ENCODE measurements around the gene KAT7.

Gene KAT7

DNA sequence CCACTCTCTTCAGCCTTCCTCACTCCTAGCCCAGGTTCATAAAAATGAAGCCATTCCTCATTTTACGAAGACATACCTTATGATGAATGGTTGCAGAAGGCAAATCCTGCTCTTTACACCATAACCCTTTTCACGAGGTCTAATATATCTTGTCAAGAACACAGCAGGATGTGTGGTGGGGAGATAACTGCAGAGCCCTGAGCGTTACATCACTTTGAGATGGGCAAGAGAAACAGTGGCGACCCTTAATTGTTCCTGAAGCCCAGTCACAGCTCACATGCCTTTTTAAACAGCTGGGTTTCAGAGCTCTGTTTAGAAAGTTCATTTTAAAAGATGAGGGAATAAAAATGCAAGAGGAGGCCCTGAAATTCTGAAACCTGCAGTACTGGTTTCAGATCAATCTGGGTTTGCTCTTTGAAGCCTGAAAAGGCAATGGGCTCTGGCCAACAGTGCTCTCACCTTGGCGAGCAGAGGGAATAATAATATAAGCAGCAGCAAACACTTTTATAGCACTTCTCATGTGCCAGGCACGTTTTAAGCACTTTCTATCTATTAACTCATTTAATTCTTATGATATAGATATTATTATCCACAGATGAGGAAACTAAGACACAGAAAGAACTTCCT is 27.4 kb upstream of the KAT7 start:
- H3K4me1 ChIP-seq (ENCODE audit: control insufficient read depth, insufficient read depth, low read length, unreplicated experiment): peaks cover 3% of the 10 kb centered on the region
- H3K27ac ChIP-seq (ENCODE audit: low read depth, low read length): no peak overlapping the region
- no peaks in the 10 kb centered on the region for H3K36me3 ChIP-seq (ENCODE audit: insufficient read depth, low read length)
- H2AFZ ChIP-seq (ENCODE audit: low read length, unreplicated experiment): no peak overlapping the region
- H3K27me3 ChIP-seq (ENCODE audit: insufficient read depth, low read length): peaks cover 41% of the 10 kb centered on the region
- no peaks in the 10 kb centered on the region for H3K79me2 ChIP-seq (ENCODE audit: control insufficient read depth, insufficient read depth, low read length, unreplicated experiment)
- no peak overlapping the region for H3K4me3 ChIP-seq (ENCODE audit: low read depth, low read length)

DNA sequence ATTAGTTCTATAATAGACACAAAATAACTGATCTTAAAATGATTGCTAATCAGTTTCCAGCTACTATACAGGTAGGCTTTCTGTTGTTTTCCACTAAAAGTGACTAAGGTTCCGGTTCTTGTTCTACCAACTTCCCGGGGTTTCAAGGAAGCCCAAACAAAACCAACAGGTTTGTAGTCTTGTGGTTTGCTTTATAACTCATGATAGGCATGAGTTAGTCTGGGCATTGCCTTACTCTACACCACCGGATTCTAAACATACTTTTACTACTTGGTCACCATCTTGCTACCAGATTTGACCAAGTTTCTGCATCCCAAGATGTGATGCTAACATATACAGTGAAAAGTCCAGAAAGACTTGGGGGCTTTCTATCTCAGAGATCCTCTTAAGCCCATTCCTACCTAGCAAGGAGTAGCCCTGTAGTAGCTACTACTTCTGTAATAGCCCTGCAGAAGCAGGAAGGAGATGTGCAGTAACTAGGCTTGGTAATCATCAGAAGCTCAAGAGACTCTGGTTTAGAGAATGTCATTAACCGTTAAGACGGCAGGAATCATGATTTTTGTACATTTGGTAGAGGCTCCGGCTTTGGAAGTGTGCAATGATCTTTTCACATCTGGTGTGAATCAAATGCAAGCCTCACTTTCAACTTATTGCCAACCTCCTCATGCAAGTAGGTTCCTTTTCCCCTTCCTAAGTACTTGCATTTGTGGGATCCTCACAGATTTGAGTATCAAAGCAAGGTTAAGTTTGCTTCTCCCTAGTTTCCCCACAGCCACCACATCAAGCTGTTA is 26.1 kb upstream of the KAT7 start:
- H3K27me3 ChIP-seq (ENCODE audit: insufficient read depth, low read length): peaks cover 54% of the 10 kb centered on the region
- peaks cover 3% of the 10 kb centered on the region for H3K4me1 ChIP-seq (ENCODE audit: control insufficient read depth, insufficient read depth, low read length, unreplicated experiment)
- H2AFZ ChIP-seq (ENCODE audit: low read length, unreplicated experiment): no peak overlapping the region
- no peaks in the 10 kb centered on the region for H3K36me3 ChIP-seq (ENCODE audit: insufficient read depth, low read length)
- H3K79me2 ChIP-seq (ENCODE audit: control insufficient read depth, insufficient read depth, low read length, unreplicated experiment): no peaks in the 10 kb centered on the region
- H3K4me3 ChIP-seq (ENCODE audit: low read depth, low read length): peak overlapping the region; percentile 79; the same call in 1 of the 2 replicates
- no peak overlapping the region for H3K27ac ChIP-seq (ENCODE audit: low read depth, low read length)

DNA sequence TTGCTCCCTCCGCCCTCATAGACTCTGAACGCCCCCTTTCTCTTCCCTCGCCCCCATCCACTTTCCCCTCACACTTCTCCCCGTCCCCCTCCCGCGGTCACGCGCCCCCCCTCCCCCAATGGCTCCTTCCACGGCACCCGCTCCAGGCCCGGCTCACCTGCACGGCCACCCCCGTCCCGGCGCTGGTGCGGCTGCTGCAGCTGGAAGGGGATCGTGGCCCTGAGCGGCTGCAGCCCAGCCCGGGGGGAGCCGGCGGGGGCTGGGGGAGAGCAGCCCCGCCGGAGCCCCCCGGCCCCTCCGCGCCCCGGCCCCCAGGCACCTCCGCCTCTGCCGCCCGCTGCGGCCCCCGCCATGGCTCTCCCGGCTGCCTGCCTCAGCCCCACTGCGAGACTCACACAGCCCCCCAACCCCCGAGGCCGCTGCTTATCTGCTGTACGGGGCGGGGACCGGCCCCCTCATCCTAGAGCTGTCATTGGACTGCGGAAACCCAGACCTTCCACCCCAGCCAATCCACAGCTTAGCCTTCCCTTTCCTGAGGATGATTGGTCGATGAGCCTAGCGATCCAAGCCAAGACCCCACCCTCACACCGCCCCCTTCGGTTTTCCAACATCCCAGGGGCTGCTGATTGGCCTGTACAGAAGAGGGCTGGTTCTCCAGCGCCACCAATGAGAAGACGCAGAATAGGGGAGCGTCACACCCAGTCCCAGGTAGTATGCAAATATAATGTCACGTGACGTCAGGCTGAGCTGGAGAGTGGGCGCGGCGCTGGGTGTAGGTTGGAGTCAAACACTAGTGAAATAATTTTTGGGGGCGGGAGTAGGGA is 24.5 kb upstream of the KAT7 start, which contains the start of gene FAM117A:
Gene FAM117A (minus strand): TSS at position 397 of the 824 bp plus-strand sequence. CDS start 44 bp downstream, at position 353.
- Histone ChIP-seq H3K4me1 (ENCODE audit: control insufficient read depth, insufficient read depth, low read length, unreplicated experiment) (peaks cover under 1% of the 10 kb centered on the region), H2AFZ (ENCODE audit: low read length, unreplicated experiment) (peak within 1 kb of the TSS; percentile 49), H3K27ac (ENCODE audit: low read depth, low read length) (no peak within 1 kb of the TSS), H3K36me3 (ENCODE audit: insufficient read depth, low read length) (no peaks in the 10 kb centered on the region), H3K4me3 (ENCODE audit: low read depth, low read length) (peak within 1 kb of the TSS; percentile 79), H3K27me3 (ENCODE audit: insufficient read depth, low read length) (peaks cover 55% of the 10 kb centered on the region), H3K79me2 (ENCODE audit: control insufficient read depth, insufficient read depth, low read length, unreplicated experiment) (no peaks in the 10 kb centered on the region)

DNA sequence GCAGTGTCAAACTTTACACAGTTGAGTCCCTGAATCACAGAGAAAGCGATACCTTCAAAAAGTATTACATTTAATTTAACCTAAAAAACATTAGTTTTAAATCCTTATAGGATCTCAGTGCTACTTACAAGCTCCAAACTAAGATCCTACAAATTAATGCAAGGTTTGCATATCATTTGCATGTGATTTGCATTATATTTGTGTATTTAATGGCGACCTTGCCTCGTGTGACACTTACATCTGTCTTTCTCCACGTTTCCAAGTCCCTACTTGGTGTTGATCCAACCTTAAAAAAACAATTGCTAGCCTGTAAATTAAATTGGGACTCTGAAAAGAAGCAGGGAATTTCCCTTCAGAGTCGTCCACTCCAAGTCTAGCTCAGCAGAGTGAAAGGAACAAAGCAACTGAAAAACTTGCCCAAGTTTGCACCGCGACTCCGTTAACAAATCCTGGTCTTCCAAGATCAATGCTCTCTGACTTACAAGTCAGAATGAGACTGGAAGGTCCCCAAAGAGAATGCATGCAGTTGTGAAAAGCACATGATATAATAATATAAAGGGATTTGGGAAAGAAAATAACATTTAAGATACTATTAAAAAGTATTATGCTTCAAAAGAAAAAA is 23.8 kb upstream of the KAT7 start:
- Histone ChIP-seq H3K27ac (ENCODE audit: low read depth, low read length) (no peak overlapping the region), H3K27me3 (ENCODE audit: insufficient read depth, low read length) (peaks cover 50% of the 10 kb centered on the region), H3K36me3 (ENCODE audit: insufficient read depth, low read length) (no peaks in the 10 kb centered on the region), H2AFZ (ENCODE audit: low read length, unreplicated experiment) (peak overlapping the region; percentile 49), H3K4me1 (ENCODE audit: control insufficient read depth, insufficient read depth, low read length, unreplicated experiment) (no peaks in the 10 kb centered on the region), H3K79me2 (ENCODE audit: control insufficient read depth, insufficient read depth, low read length, unreplicated experiment) (no peaks in the 10 kb centered on the region), H3K4me3 (ENCODE audit: low read depth, low read length) (peak overlapping the region; percentile 79)

DNA sequence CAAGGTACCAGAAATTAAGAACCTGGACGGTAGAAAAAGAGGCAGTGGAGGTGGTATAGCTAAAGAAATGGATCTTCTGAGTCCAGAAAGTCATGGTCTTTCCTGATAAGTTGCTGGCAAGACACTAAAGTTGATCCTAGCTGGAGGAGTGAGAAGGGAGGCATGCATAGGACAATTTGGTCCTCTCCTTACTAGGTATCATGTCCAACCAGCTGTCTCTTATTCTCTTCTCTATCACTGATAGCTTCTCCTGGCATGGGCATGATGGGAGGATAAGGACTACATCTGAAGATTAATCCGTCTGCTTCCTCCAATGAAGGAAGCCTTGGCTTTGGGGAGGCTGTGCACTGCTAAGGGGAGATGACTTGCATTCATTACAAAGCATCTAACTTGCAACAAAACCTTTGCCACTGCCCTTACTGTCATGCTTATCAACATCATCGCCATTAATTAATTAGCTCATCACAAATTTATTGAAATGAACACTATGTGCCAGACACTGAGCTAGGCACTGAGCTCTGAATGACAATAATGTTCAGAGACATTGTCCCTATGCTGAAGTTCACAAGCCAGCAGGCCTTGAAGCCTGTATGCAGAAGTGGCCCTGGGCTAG is 21.5 kb upstream of the KAT7 start:
- H3K36me3 ChIP-seq (ENCODE audit: insufficient read depth, low read length): no peaks in the 10 kb centered on the region

DNA sequence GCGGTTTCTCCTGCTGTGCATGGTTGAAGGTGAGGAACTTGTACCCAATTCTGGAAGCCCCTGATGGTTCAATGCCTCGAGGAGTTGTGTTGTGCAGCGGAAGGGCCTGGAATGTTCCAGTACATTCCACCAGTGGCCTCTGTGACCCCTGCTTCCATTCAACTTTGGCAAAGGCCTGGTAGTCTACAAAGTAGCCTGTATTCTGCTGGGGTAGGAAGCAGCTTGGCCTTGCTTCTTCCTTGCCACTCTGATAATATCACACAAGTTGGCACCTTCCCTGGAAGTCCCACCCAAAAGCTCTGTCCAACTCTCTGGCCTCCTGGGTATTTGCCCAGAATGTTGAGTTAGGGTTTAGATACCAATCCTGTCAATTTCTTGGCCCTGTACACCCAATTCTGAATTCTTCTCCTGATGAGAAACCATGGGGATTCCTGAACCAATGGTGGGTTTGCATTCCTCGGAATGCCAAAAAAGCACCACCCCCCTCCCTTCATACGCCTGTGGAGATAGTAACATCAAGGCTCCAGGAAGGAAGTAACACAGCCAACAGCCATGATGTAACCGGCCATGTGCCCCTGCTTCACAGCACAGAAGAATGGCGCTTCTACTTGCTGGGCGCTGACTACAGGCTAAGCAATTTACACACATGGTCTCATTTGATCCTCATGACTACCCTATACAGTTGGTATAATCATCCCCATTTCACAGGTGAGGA is 12.8 kb upstream of the KAT7 start:
- Histone ChIP-seq H3K36me3 (ENCODE audit: insufficient read depth, low read length) (no peaks in the 10 kb centered on the region), H3K4me1 (ENCODE audit: control insufficient read depth, insufficient read depth, low read length, unreplicated experiment) (peaks cover 28% of the 10 kb centered on the region), H2AFZ (ENCODE audit: low read length, unreplicated experiment) (no peak overlapping the region), H3K4me3 (ENCODE audit: low read depth, low read length) (0 out of 2 replicates have a peak overlapping the region, but pooled peaks have one; percentile 19), H3K79me2 (ENCODE audit: control insufficient read depth, insufficient read depth, low read length, unreplicated experiment) (no peaks in the 10 kb centered on the region), H3K27ac (ENCODE audit: low read depth, low read length) (no peak overlapping the region), H3K27me3 (ENCODE audit: insufficient read depth, low read length) (no peaks in the 10 kb centered on the region)

More for the DNA sequence above, 21.5 kb upstream of the KAT7 start:
- no peak overlapping the region for H2AFZ ChIP-seq (ENCODE audit: low read length, unreplicated experiment)
- H3K79me2 ChIP-seq (ENCODE audit: control insufficient read depth, insufficient read depth, low read length, unreplicated experiment): no peaks in the 10 kb centered on the region
- no peak overlapping the region for H3K4me3 ChIP-seq (ENCODE audit: low read depth, low read length)
- no peak overlapping the region for H3K27ac ChIP-seq (ENCODE audit: low read depth, low read length)
- peaks cover 43% of the 10 kb centered on the region for H3K27me3 ChIP-seq (ENCODE audit: insufficient read depth, low read length)
- H3K4me1 ChIP-seq (ENCODE audit: control insufficient read depth, insufficient read depth, low read length, unreplicated experiment): no peaks in the 10 kb centered on the region

DNA sequence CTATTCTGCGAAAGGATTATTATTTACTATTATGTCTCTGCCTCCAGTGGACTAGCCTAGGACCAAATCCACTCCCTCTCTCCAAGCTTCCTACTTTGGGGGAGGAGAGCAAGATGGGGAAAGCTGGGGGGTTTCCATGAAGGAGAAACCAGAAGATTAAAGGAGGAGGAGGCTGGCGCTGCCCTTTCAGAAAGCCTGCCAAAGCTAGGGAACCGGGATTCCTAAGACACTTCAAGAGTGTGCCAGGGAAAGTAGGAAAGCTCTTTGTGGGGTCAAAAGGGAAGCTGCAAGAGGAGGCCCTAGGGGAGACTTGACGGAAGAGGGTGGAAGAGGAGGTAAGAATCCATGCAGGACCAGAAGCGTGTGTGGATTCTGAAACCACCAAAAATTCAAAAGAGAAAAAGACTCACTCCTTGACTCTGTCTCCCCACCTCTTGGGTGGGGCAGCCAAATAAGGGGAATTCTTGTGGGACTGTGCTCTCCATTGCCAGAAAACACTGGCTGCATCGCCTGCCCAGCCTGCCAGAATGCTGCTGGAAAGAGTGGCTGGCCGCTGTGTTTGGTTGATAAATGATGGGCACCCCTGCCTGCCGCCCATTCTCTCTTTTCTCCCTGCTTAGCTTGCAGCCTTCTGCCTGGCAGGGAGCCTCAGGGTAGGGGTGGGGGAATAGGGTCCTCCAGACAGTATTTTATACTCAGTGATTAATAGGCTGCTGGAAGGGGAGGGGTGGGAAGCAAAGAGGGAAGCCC is 11.8 kb upstream of the KAT7 start:
- Histone ChIP-seq H3K36me3 (ENCODE audit: insufficient read depth, low read length) (no peaks in the 10 kb centered on the region), H3K4me1 (ENCODE audit: control insufficient read depth, insufficient read depth, low read length, unreplicated experiment) (peaks cover 28% of the 10 kb centered on the region), H3K27ac (ENCODE audit: low read depth, low read length) (no peak overlapping the region), H3K27me3 (ENCODE audit: insufficient read depth, low read length) (no peaks in the 10 kb centered on the region), H2AFZ (ENCODE audit: low read length, unreplicated experiment) (no peak overlapping the region), H3K4me3 (ENCODE audit: low read depth, low read length) (no peak overlapping the region), H3K79me2 (ENCODE audit: control insufficient read depth, insufficient read depth, low read length, unreplicated experiment) (no peaks in the 10 kb centered on the region)

DNA sequence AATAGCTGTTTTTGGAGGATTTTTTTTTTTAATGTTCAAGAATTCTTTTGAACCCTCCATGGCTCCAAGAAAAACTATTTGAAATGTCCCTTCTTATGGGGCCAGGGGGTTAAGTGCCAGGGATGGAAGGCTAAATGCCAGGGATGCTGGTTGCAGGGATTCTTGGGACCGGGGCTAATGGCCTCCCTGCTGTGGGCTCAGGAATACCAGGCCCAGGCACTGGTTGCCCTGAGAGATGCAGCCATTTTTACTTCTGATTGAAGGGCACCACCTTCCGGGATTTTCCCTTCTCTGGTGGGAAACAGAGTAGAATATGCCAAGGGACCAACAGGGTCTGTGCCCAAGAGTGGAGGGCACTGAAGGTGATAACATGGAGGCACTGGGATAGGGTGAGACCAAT is 10.9 kb upstream of the KAT7 start:
- H3K27ac ChIP-seq (ENCODE audit: low read depth, low read length): no peak overlapping the region
- H3K4me1 ChIP-seq (ENCODE audit: control insufficient read depth, insufficient read depth, low read length, unreplicated experiment): peaks cover 28% of the 10 kb centered on the region
- no peak overlapping the region for H3K4me3 ChIP-seq (ENCODE audit: low read depth, low read length)
- no peaks in the 10 kb centered on the region for H3K27me3 ChIP-seq (ENCODE audit: insufficient read depth, low read length)
- no peaks in the 10 kb centered on the region for H3K36me3 ChIP-seq (ENCODE audit: insufficient read depth, low read length)
- no peak overlapping the region for H2AFZ ChIP-seq (ENCODE audit: low read length, unreplicated experiment)
- no peaks in the 10 kb centered on the region for H3K79me2 ChIP-seq (ENCODE audit: control insufficient read depth, insufficient read depth, low read length, unreplicated experiment)

DNA sequence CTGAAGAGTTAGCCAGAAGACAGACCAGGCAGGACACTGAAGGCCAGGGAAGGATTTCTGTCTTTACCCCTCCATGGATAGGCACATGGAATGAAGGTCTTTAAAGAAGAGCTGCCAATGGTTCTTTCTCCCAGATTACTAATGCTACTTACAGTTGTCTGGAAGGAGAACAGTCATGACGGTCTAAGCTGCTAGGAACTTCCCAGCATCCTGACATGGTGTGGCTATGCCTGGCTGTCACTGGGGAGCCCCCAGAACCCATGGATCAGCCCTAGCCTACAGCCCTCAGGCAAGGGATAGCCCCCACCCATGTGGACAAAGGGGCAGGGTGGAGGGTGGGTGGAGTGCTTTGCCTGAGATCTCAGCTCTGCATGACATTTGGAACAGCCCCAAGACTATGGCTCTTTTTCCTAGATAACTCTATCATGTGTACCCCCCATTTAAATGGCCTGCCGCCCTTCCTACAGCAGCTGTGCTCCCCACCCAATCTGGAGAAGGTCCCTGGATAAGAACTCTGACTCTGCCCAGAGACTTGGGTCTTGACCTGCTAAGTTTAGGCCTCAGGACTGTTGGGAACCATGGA is 9.2 kb upstream of the KAT7 start:
- no peaks in the 10 kb centered on the region for H3K27me3 ChIP-seq (ENCODE audit: insufficient read depth, low read length)
- no peaks in the 10 kb centered on the region for H3K36me3 ChIP-seq (ENCODE audit: insufficient read depth, low read length)
- H3K4me3 ChIP-seq (ENCODE audit: low read depth, low read length): no peak overlapping the region
- no peaks in the 10 kb centered on the region for H3K79me2 ChIP-seq (ENCODE audit: control insufficient read depth, insufficient read depth, low read length, unreplicated experiment)
- H3K4me1 ChIP-seq (ENCODE audit: control insufficient read depth, insufficient read depth, low read length, unreplicated experiment): peaks cover 28% of the 10 kb centered on the region
- H2AFZ ChIP-seq (ENCODE audit: low read length, unreplicated experiment): peak overlapping the region; percentile 26
- peak overlapping the region; percentile 78 for H3K27ac ChIP-seq (ENCODE audit: low read depth, low read length)
